OCI-LY7 (cell line): ENCODE data around the gene KHSRP. TPM values are rescaled to one million over a fixed set of nuclear protein-coding genes. Genes with fewer than 3 reads are reported as not detected.

Source experiments
- BruUV-seq: library from RNA; stranded (reverse); fragments of 400-500 nt; replicated peaks from 2 replicates; lab custom pipeline; 2021; lab: Mats Ljungman, UMichigan
- CTCF ChIA-PET: fragments of 300-600 bp; sonication (Branson Sonifier 250); formaldehyde crosslinking; loops from one replicate; lab custom pipeline; 2022; ENCODE audit warnings: antibody characterized with exemption; ENCODE audit not compliant: unreplicated experiment; lab: Charles Lee
- POLR2A ChIA-PET: fragments of 300-600 bp; sonication (Branson Sonifier 250); formaldehyde crosslinking; loops from one replicate; lab custom pipeline; 2022; ENCODE audit warnings: antibody characterized with exemption; lab: Charles Lee
- DNase-seq: peaks from one replicate; pipeline ENCODE4 v3.0.0-alpha.2; 2015; ENCODE audit warnings: low spot score
- H2AFZ ChIP-seq: fragments of 200-600 bp; sonication (generic), shearing (Covaris generic); 2 replicates; pipeline ENCODE4 v1.6.1; 2014; ENCODE audit warnings: mild to moderate bottlenecking, antibody characterized with exemption, low read length, moderate library complexity
- H3K27ac ChIP-seq: fragments of 200-600 bp; sonication (generic); 2 replicates; pipeline ENCODE4 v1.5.1; 2014; ENCODE audit warnings: mixed run types, low read depth, mild to moderate bottlenecking, moderate library complexity, low read length, inconsistent platforms; ENCODE audit not compliant: poor library complexity, severe bottlenecking
- H3K36me3 ChIP-seq: fragments of 200-600 bp; sonication (generic); 2 replicates; pipeline ENCODE4 v1.6.1; 2014; ENCODE audit warnings: mild to moderate bottlenecking, antibody characterized with exemption, low read length, moderate library complexity, mixed read lengths; ENCODE audit not compliant: insufficient read depth
- H3K4me1 ChIP-seq: fragments of 200-600 bp; sonication (generic); 2 replicates; pipeline ENCODE4 v1.5.1; 2014; ENCODE audit warnings: mild to moderate bottlenecking, low read length; ENCODE audit not compliant: insufficient read depth, poor library complexity, severe bottlenecking
- H3K4me2 ChIP-seq: fragments of 200-600 bp; sonication (generic); 2 replicates; pipeline ENCODE4 v1.6.1; 2014; ENCODE audit warnings: mild to moderate bottlenecking, low read length
- H3K4me3 ChIP-seq: fragments of 200-600 bp; sonication (generic); 2 replicates; pipeline ENCODE4 v1.5.1; 2014; ENCODE audit warnings: mild to moderate bottlenecking, low read depth, low read length; ENCODE audit not compliant: poor library complexity, severe bottlenecking
- H3K79me2 ChIP-seq: fragments of 200-600 bp; sonication (generic); 2 replicates; pipeline ENCODE4 v1.6.1; 2016; ENCODE audit warnings: low read depth, mild to moderate bottlenecking, low read length, moderate library complexity, mixed read lengths; ENCODE audit not compliant: insufficient read depth
- H3K9me2 ChIP-seq: fragments of 200-600 bp; sonication (generic); 2 replicates; pipeline ENCODE4 v1.6.1; 2016; ENCODE audit warnings: mild to moderate bottlenecking, low read length, mixed read lengths; ENCODE audit not compliant: insufficient read depth
- H3K9me3 ChIP-seq: fragments of 200-600 bp; sonication (generic); 2 replicates; pipeline ENCODE4 v1.6.1; 2014; ENCODE audit warnings: mild to moderate bottlenecking, mixed run types, low read length, mixed read lengths
- H4K20me1 ChIP-seq: fragments of 200-600 bp; sonication (generic); 2 replicates; pipeline ENCODE4 v1.6.1; 2014; ENCODE audit warnings: mild to moderate bottlenecking, antibody characterized with exemption, low read length, moderate library complexity, mixed read lengths; ENCODE audit not compliant: insufficient read depth
- EZH2phosphoT487 ChIP-seq: fragments of 200-600 bp; sonication (generic); IDR thresholded peaks from 2 replicates; pipeline ENCODE4 v1.6.1; 2018; ENCODE audit warnings: low read depth, borderline replicate concordance, mild to moderate bottlenecking, mixed run types, antibody characterized with exemption, low read length, moderate library complexity, mixed read lengths
- intact Hi-C: fragments of 100-400 bp; cut with micrococcal nuclease; formaldehyde crosslinking; loops from one replicate; pipeline ENCODE4 v1.10.0; 2022; ENCODE audit not compliant: unreplicated experiment
- total RNA-seq, 2 experiments: library from RNA; depleted of rRNA in 1 of 2; stranded (reverse); fragments of >200 nt in 1 of 2; shearing (Covaris generic) in 1 of 2; gene quantifications; 2 replicates each; pipeline ENCODE4 v1.2.3, GENCODE V29; 2014 to 2022
- TF ChIP-seq, protein P1 (sequence below): fragments of 200-600 bp; sonication (generic); conservative IDR thresholded peaks from 2 replicates; pipeline ENCODE4 v1.5.1; 2014; ENCODE audit warnings: mild to moderate bottlenecking, antibody characterized with exemption, low read length, moderate library complexity, mixed read lengths

KHSRP gene
- total RNA-seq, 2 experiments from 2014 or later, result 255 to 499 TPM

DNA sequence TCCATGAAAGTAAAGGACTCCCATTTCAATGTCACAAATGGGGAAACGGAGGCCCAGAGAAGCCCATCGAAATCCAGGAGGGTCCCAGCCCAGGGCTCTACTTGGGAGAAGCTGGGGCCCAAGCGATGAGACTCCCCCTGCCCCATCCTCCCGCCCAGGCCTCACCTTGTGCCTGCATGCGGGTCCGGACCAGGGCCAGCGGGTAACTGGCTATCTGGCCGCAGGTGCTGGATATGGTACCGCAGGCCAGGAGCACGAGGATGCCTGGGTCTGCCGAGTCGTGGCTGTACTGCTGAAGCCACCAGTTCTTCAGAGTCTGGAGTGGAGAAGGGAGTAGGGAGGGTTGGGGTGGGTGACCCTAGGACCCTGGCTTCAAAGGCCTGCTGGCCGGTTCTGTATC lies 19.4 kb upstream of the KHSRP start:
- H3K36me3 ChIP-seq, result peaks cover 41% of the 10 kb centered on the region
- ChIA-PET CTCF (no interaction called here), POLR2A (no interaction called here)
- no peak overlapping the region for H2AFZ ChIP-seq
- no peak overlapping the region for H3K27ac ChIP-seq
- no peaks in the 10 kb centered on the region for H3K4me1 ChIP-seq
- H3K79me2 ChIP-seq, result no peaks in the 10 kb centered on the region
- DNase-seq, result no peak
- H3K9me3 ChIP-seq, result no peaks in the 10 kb centered on the region
- TF ChIP-seq, protein P1, sequence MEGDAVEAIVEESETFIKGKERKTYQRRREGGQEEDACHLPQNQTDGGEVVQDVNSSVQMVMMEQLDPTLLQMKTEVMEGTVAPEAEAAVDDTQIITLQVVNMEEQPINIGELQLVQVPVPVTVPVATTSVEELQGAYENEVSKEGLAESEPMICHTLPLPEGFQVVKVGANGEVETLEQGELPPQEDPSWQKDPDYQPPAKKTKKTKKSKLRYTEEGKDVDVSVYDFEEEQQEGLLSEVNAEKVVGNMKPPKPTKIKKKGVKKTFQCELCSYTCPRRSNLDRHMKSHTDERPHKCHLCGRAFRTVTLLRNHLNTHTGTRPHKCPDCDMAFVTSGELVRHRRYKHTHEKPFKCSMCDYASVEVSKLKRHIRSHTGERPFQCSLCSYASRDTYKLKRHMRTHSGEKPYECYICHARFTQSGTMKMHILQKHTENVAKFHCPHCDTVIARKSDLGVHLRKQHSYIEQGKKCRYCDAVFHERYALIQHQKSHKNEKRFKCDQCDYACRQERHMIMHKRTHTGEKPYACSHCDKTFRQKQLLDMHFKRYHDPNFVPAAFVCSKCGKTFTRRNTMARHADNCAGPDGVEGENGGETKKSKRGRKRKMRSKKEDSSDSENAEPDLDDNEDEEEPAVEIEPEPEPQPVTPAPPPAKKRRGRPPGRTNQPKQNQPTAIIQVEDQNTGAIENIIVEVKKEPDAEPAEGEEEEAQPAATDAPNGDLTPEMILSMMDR, result no peak
- TF ChIP-seq EZH2phosphoT487, result no peak
- H3K4me3 ChIP-seq, result no peak overlapping the region
- no peak overlapping the region for H3K4me2 ChIP-seq
- no peaks in the 10 kb centered on the region for H4K20me1 ChIP-seq
- BruUV-seq, result no TSS peak
- H3K9me2 ChIP-seq, result no peaks in the 10 kb centered on the region
- intact Hi-C loops, result no loop called here

DNA sequence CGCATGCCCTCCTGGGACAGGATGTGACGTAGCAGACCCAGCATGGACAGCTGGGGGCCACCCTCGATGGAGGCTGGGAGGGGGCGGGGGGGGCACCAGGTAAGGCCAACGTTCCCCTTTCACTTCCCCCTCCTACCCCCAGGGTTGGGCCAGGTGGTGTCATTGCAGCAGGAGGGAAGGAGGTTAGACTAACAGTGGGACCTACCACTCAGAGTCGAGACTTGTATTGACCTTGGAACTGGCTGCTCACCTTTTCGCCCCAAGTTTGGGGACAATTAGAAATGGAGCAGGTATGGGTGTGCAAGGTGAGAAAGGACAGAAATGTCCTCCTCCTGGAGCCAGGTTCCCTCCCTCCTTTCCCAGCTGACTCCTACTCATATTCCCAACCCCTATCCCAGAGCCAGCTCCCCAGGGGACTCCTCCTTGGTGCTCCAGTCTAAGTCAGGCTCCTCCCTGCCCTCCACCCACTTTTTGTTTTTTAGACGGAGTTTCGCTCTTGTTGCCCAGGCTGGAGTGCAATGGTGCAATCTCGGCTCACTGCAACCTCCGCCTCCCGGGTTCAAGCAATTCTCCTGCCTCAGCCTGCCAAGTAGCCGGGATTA lies 17.6 kb upstream of the KHSRP start:
- H3K4me2 ChIP-seq, result no peak overlapping the region
- intact Hi-C loops, result no loop called here
- CTCF ChIA-PET, result no interaction called here

DNA sequence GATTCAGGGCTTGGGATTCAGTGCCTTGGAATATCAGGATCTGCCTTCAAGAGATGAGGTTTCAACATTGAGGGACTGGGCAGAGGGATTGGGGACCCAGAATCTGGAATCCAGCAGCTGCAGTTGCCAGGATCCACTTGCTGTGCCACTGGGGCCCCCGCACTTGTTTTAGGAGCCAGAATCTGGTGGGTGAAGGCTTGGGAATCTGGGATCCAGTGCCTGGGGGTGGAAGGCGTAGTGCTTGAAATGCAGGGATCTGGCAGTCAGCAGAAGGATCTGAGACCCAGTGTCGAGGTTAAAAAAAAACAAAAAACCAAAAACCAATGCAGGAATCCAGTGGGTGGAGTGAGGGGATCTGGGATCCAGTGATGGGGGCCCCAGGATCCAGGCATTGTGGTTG lies 16.3 kb upstream of the KHSRP start:
- TF ChIP-seq, protein P1, result no peak
- no peak for TF ChIP-seq EZH2phosphoT487
- no peaks in the 10 kb centered on the region for H3K9me2 ChIP-seq
- H3K4me3 ChIP-seq, result no peak overlapping the region
- H4K20me1 ChIP-seq, result no peaks in the 10 kb centered on the region
- H3K4me1 ChIP-seq, result no peaks in the 10 kb centered on the region
- H3K4me2 ChIP-seq, result no peak overlapping the region
- ChIA-PET POLR2A (no interaction called here), CTCF (no interaction called here)
- peaks cover 22% of the 10 kb centered on the region for H3K36me3 ChIP-seq
- DNase-seq, result no peak
- no peak overlapping the region for H2AFZ ChIP-seq
- no peak overlapping the region for H3K27ac ChIP-seq
- intact Hi-C loops, result no loop called here
- H3K9me3 ChIP-seq, result no peaks in the 10 kb centered on the region
- BruUV-seq, result no TSS peak
- H3K79me2 ChIP-seq, result no peaks in the 10 kb centered on the region

More for the DNA sequence above, 17.6 kb upstream of the KHSRP start:
- DNase-seq, result no peak
- Histone ChIP-seq H3K4me1 (no peaks in the 10 kb centered on the region), H3K4me3 (no peak overlapping the region), H3K79me2 (no peaks in the 10 kb centered on the region), H4K20me1 (no peaks in the 10 kb centered on the region), H3K36me3 (peaks cover 34% of the 10 kb centered on the region), H3K9me2 (no peaks in the 10 kb centered on the region), H3K27ac (no peak overlapping the region), H3K9me3 (no peaks in the 10 kb centered on the region), H2AFZ (no peak overlapping the region)
- POLR2A ChIA-PET, result no interaction called here
- TF ChIP-seq, protein P1, result no peak
- no peak for TF ChIP-seq EZH2phosphoT487
- no TSS peak for BruUV-seq
